Epithelial cell of prostate (primary cell): ENCODE data around the gene SGMS1.
"Not testable (repeated sequence)": the region's sequence is repeated elsewhere in the genome, so short reads cannot be mapped to it uniquely, and the experiment has no call there.

Experiments used
- DNase-seq: peaks from one replicate; pipeline ENCODE4 v3.0.0-alpha.2; 2011; ENCODE audit warnings: low read depth, low spot score
- H3K27ac ChIP-seq: fragments of 450-650 bp; 2 replicates; pipeline ENCODE4 v1.5.1; 2017; ENCODE audit warnings: mild to moderate bottlenecking

The SGMS1 gene

GRCh38 chr10:50623663-50624412 is at the start of gene SGMS1:
SGMS1 (minus strand) TSS chr10:50623956; CDS start chr10:50344114, 279,842 bp downstream.
- H3K27ac ChIP-seq: peak within 1 kb of the TSS; percentile 95
- peak; percentile 51 for DNase-seq

- H3K27ac ChIP-seq, DNase-seq: not testable (repeated sequence)
These were observed 48.4 kb upstream of the SGMS1 start for GRCh38 chr10:50672152-50672551.

GRCh38 chr10:50671645-50672044 is 47.9 kb upstream of the SGMS1 start:
- DNase-seq, H3K27ac ChIP-seq: not testable (repeated sequence)

GRCh38 chr10:50669957-50670356 is 46.2 kb upstream of the SGMS1 start:
- DNase-seq, H3K27ac ChIP-seq: not testable (repeated sequence)

- DNase-seq, H3K27ac ChIP-seq: not testable (repeated sequence)
These were observed 43.6 kb upstream of the SGMS1 start for GRCh38 chr10:50667353-50667752.

GRCh38 chr10:50662420-50662819 is 38.7 kb upstream of the SGMS1 start:
- H3K27ac ChIP-seq, DNase-seq: not testable (repeated sequence)

GRCh38 chr10:50661563-50661962 is 37.8 kb upstream of the SGMS1 start:
- not testable (repeated sequence) for H3K27ac ChIP-seq, DNase-seq

GRCh38 chr10:50659865-50660730 is 36.3 kb upstream of the SGMS1 start:
- DNase-seq, H3K27ac ChIP-seq: not testable (repeated sequence)

GRCh38 chr10:50659016-50659864 is 35.5 kb upstream of the SGMS1 start:
- H3K27ac ChIP-seq, DNase-seq: not testable (repeated sequence)

- H3K27ac ChIP-seq: no peak overlapping the region
- DNase-seq: no peak
These were observed 34.4 kb upstream of the SGMS1 start for GRCh38 chr10:50658165-50658564.

GRCh38 chr10:50653758-50654157 is 30.0 kb upstream of the SGMS1 start:
- DNase-seq: no peak
- no peak overlapping the region for H3K27ac ChIP-seq

GRCh38 chr10:50653142-50653541 is 29.4 kb upstream of the SGMS1 start:
- DNase-seq: no peak

GRCh38 chr10:50651808-50652207 is 28.1 kb upstream of the SGMS1 start:
- no peak for DNase-seq
- H3K27ac ChIP-seq: no peak overlapping the region

More at GRCh38 chr10:50653142-50653541, 29.4 kb upstream of the SGMS1 start:
- H3K27ac ChIP-seq: no peak overlapping the region

- no peak overlapping the region for H3K27ac ChIP-seq
- no peak for DNase-seq
These were observed 26.7 kb upstream of the SGMS1 start for GRCh38 chr10:50650481-50650880.

- no peak overlapping the region for H3K27ac ChIP-seq
- no peak for DNase-seq
These were observed 25.1 kb upstream of the SGMS1 start for GRCh38 chr10:50648935-50649227.

GRCh38 chr10:50648089-50648934 is 24.6 kb upstream of the SGMS1 start:
- H3K27ac ChIP-seq: no peak overlapping the region
- DNase-seq: no peak

GRCh38 chr10:50647350-50647749 is 23.6 kb upstream of the SGMS1 start:
- not testable (repeated sequence) for H3K27ac ChIP-seq, DNase-seq

- DNase-seq: no peak
- no peak overlapping the region for H3K27ac ChIP-seq
These were observed 21.5 kb upstream of the SGMS1 start for GRCh38 chr10:50645236-50645635.

GRCh38 chr10:50641626-50642025 is 17.9 kb upstream of the SGMS1 start:
- no peak overlapping the region for H3K27ac ChIP-seq
- DNase-seq: no peak

- no peak for DNase-seq
- no peak overlapping the region for H3K27ac ChIP-seq
These were observed 16.5 kb upstream of the SGMS1 start for GRCh38 chr10:50640238-50640637.
